WERI-Rb-1 (cell line): Measurements from ENCODE around the gene BSND.

Source experiments
- DNase-seq: peaks from one replicate; pipeline ENCODE4 v3.0.0-alpha.2; 2020
- H3K27ac ChIP-seq: fragments of 250-450 bp; sonication (Bioruptor Pico); 2 replicates; pipeline ENCODE4 v1.5.1; 2020; ENCODE audit warnings: mild to moderate bottlenecking, moderate library complexity
- H3K27me3 ChIP-seq: fragments of 250-450 bp; sonication (Bioruptor Pico); 2 replicates; pipeline ENCODE4 v1.5.1; 2021; ENCODE audit warnings: mild to moderate bottlenecking, low read depth, moderate library complexity; ENCODE audit not compliant: insufficient read depth, severe bottlenecking
- H3K36me3 ChIP-seq: fragments of 250-450 bp; sonication (Bioruptor Pico); 2 replicates; pipeline ENCODE4 v1.5.1; 2020; ENCODE audit warnings: mild to moderate bottlenecking, moderate library complexity
- H3K4me3 ChIP-seq: 2 replicates; pipeline ENCODE4 v1.5.1; 2011; ENCODE audit warnings: low read depth, mild to moderate bottlenecking, control low read depth, low read length
- H3K9me3 ChIP-seq: fragments of 250-450 bp; sonication (Bioruptor Pico); 2 replicates; pipeline ENCODE4 v1.5.1; 2021; ENCODE audit warnings: mild to moderate bottlenecking, moderate library complexity; ENCODE audit not compliant: severe bottlenecking
- TF ChIP-seq, protein P1 (sequence below): IDR thresholded peaks from 2 replicates; pipeline ENCODE4 v1.5.1; 2011; ENCODE audit warnings: low read depth, mild to moderate bottlenecking, control low read depth, inconsistent platforms, low read length

Gene BSND

DNA sequence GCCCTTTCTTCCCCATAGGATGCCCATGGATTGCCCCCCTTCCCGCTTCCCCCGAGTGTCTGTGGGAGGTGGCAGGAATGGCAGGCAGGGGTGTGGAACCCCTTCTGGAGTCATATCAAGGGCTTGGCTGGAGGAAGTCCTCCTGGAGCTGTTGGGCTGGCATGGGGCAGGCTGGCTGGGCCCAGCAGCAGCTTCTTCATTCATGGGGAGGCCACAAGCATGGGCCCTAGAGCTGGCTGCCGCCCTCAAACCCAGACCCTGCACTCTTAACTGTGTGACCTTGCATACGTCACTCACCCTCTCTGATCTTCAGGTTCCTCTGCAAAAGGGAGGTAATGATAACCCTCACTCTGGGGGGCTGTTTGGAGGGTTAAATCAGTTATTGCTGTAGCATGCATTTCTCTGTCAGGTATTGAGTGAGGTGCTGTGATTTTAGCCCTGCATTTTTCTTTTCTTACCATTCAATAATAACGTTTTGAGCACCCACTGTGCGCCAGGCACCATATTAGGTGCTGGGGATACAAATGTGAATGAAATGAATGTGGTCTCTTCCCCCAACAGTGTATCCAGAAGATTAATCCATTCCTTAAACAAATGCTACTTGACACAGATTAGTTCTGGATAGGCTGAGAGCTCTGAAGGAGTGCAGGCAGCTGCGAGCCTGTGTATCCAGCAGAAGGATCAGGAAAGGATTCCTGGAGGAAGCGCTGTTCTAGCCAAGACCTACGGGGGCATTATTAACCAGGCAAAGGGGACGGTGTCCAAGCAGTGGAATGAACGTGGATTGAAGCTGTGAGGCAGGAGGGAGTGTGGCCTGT lies 49.9 kb downstream of the BSND start:
- Histone ChIP-seq H3K36me3 (no peaks in the 10 kb centered on the region), H3K9me3 (no peaks in the 10 kb centered on the region), H3K27ac (no peak overlapping the region), H3K27me3 (no peaks in the 10 kb centered on the region), H3K4me3 (no peak overlapping the region)
- TF ChIP-seq, protein P1, sequence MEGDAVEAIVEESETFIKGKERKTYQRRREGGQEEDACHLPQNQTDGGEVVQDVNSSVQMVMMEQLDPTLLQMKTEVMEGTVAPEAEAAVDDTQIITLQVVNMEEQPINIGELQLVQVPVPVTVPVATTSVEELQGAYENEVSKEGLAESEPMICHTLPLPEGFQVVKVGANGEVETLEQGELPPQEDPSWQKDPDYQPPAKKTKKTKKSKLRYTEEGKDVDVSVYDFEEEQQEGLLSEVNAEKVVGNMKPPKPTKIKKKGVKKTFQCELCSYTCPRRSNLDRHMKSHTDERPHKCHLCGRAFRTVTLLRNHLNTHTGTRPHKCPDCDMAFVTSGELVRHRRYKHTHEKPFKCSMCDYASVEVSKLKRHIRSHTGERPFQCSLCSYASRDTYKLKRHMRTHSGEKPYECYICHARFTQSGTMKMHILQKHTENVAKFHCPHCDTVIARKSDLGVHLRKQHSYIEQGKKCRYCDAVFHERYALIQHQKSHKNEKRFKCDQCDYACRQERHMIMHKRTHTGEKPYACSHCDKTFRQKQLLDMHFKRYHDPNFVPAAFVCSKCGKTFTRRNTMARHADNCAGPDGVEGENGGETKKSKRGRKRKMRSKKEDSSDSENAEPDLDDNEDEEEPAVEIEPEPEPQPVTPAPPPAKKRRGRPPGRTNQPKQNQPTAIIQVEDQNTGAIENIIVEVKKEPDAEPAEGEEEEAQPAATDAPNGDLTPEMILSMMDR: no peak
- peak; percentile 67 for DNase-seq

DNA sequence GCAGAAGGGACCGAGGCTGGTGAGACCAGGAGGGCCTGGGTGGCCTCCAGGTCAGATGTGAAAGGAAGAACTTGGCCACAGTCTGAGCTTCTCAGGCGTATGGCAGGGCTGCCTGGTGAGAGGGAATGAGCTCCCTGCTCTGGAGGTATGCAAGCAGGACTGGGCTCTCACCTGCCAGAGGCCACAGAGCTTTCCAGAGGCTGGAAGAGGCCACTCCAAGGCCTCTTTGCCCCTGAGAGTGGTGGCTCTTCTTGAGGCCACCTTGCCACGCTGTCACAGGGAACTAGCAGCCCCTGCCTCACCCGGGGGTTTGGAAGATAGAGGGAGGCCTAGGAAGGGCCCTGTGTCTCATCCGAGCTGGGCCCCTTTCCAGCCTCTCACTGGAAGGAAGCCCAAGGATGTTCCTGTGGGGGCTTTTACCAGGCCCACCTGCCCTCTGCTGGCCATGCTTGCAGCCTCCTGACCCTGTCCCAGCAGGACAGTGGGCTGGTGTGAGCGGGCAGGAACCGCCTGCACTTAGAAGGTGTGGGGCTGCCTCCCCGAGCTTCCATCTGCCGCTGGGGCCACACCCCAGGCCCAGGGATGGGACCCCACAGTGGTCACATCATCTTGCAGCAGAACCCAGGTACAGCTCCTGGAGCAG lies 50.7 kb downstream of the BSND start:
- Histone ChIP-seq H3K4me3 (no peak overlapping the region), H3K36me3 (no peaks in the 10 kb centered on the region), H3K27me3 (no peaks in the 10 kb centered on the region), H3K27ac (no peak overlapping the region), H3K9me3 (no peaks in the 10 kb centered on the region)
- TF ChIP-seq, protein P1: peak; percentile 26; the same call in 1 of the 2 replicates
- no peak for DNase-seq

DNA sequence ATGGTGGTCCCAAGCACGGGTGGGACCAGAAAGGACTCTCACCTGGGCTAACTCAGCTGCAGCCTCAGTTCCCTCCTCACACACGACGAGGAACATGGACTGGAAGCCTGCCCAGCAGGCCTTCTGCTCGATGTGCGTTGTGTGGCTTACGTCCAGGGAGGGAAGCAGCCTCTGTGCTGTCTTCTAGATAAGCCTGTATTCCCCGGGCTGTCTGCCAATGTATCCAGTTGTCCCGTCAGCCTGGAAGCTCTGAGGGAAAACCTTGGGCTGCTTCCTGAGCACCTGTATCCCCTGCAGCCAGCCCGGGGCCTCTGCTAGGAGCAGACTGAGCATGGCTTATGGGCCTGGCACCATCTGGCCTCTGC lies 51.2 kb downstream of the BSND start:
- Histone ChIP-seq H3K27me3 (no peaks in the 10 kb centered on the region), H3K4me3 (no peak overlapping the region), H3K36me3 (no peaks in the 10 kb centered on the region), H3K9me3 (no peaks in the 10 kb centered on the region), H3K27ac (no peak overlapping the region)
- TF ChIP-seq, protein P1: no peak
- DNase-seq: no peak

DNA sequence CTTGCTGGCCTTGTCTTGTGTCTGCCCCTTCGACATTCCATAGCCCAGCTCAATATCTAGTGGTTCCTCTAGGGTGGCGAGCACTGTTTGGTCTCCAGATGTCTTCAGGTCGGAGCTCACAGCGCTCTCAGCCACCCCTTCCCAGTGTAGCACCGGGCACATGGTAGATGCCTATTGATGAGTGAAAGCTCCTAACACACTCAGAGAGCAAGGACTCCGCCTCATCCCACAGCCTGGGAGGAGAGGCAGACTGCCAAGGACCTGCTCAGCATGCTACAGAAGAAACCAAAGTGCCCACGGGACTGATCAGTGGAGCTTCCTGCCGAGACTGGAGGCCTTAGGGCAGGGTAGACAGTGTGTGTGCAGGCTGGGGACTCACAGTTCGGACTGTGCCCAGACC lies 51.5 kb downstream of the BSND start:
- DNase-seq: no peak
- Histone ChIP-seq H3K36me3 (no peaks in the 10 kb centered on the region), H3K27ac (no peak overlapping the region)

DNA sequence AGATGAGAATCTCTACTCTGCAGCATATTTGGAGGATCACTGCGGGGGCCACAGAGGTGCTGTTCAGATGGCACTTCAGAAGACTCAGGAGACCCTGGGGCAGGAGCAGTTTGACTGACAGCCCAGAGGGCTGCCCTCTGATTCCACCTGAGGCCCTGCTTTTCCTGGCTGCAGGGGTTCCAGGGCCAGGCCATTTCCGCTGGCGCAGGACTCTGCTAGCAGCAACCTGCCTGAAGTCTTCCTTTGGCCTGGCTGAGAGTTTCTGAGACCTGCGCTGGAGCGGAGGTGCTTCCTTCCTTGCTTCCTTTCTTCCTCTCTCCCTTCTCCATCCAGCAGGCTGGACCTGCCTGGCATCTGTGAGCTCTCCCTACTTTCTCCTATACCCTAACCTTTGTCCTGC lies 52.4 kb downstream of the BSND start:
- Histone ChIP-seq H3K4me3 (no peak overlapping the region), H3K27me3 (no peaks in the 10 kb centered on the region), H3K27ac (no peak overlapping the region), H3K9me3 (no peaks in the 10 kb centered on the region), H3K36me3 (no peaks in the 10 kb centered on the region)
- TF ChIP-seq, protein P1: no peak
- no peak for DNase-seq

More for the DNA sequence above, 51.5 kb downstream of the BSND start:
- Histone ChIP-seq H3K4me3 (no peak overlapping the region), H3K27me3 (no peaks in the 10 kb centered on the region), H3K9me3 (no peaks in the 10 kb centered on the region)
- TF ChIP-seq, protein P1: no peak

DNA sequence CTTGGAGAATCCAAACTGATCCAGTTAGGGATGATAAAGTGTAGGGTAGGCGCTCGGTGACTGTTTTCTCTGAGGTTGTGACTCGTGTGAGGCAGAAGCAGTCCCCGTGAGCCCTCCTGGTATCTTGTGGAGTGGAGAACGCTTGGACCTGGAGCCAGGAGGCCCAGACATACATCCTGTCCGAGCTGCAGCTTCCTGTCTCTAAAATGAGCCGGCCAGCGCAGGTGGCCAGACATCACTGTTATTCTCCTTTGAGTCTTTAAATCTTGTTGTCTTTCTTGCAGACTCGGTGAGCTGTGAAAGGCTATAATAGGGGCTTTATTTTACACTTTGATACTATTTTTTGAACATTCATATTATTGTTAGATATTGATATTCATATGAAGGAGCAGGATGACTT lies 52.9 kb downstream of the BSND start:
- Histone ChIP-seq H3K36me3 (no peaks in the 10 kb centered on the region), H3K27me3 (no peaks in the 10 kb centered on the region), H3K9me3 (no peaks in the 10 kb centered on the region), H3K4me3 (no peak overlapping the region), H3K27ac (no peak overlapping the region)
- TF ChIP-seq, protein P1: no peak
- no peak for DNase-seq
